HG03439 (cell line): Measurements from ENCODE around the gene MT1A.
"Not testable (repeated sequence)": the region's sequence is repeated elsewhere in the genome, so short reads cannot be mapped to it uniquely, and the experiment has no call there.

Experiments used
- ATAC-seq: cut with Tn5 transposase; IDR thresholded peaks from one replicate; pipeline ENCODE4 v1.9.1; 2021; ENCODE audit warnings: mild to moderate bottlenecking, moderate library complexity; ENCODE audit not compliant: unreplicated experiment

MT1A gene

DNA sequence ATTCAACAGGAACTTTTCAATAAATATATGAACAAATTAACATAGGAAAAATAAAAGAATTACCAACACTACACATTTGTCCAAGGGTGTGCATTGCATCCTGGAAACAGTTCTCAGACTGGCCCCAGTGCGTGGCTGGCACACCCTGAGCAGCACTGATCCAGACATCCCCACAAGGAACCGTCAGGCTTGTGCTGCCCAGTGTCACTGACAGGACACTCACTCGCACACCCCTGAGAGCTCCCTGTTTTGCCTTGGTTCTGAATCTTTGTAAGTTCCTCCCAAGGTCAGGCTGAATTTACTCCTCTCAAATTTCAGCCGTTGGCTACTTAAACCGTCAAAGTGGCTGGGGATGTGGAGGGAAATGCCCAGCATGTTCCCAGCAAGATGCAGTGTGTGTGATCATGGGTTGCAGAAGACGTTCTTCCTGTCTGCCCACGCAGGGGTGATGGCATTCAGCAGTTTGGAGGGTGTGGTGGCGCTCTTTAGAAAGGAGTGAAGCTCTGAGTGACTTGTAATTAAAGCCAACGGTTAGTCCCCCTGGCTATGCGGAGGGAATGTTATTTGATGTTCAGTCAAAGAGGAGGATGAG lies 28.4 kb upstream of the MT1A start:
- ATAC-seq: no peak

DNA sequence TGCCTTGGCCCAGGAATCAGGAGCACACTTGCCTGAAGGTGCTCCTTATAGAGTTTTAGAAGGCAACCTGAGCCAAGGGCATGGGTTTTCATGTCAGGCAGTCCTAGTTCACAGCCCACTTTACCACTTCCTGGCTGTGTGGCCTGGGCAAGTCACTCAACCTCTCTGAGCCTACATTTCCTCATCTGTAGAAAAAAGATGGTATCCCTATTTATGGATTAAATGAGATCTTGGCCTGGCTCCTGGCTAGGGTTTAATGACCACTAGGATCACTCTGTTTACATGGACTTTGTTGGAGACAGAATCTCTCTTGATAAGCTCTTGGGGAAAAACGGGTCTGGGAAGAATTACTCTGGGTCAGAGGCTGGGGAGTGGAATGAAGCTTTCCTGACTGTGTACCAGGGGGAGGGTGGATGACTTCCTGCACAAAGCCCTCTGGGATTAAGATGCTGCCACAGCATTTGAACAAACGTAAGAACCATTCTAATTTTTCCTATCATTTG lies 27.8 kb upstream of the MT1A start:
- no peak for ATAC-seq

DNA sequence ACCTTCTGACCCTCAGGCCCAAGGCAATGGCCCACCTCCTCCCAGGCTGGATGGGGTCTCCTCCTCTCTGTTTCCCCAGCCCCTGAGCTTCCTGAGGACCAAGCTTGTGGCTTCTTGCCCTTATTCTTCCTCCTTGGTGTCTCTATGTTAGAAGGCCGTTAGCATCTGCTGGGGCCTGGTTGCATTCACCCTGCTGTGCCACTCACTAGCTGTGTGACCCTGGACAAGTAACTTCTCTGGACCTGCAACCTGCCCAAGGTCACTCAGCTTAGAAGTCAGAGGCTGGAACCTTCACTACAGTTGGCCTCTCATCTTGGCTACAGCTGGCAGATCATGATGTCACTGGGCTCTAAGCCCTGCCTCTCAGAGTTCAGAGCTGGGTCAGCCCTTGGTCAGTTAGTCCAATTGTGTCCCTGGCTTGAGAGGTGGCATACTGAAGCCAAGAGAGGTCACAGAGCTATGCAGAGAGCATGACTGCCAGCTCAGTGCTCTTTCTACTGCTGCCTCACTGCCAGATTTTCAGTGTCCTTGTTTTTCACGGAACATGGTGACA lies 27.1 kb upstream of the MT1A start:
- no peak for ATAC-seq

DNA sequence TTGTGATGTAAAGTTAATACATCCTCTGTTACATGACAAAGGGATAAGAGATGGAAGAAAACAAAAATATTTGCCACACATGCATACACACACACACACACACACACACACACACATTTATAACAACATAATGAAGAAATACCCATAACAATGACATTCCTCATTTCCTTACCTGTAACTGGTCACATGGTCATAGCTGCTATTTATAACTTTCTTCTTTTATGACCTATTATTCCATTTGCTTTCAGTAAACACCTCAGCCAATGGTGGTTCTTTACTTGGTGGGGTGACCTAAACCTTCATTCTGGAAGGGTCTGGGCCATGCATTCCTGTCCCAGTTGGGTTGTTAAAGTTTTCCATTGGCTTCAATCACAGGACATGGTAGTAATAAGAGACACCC lies 24.8 kb upstream of the MT1A start:
- ATAC-seq: no peak

DNA sequence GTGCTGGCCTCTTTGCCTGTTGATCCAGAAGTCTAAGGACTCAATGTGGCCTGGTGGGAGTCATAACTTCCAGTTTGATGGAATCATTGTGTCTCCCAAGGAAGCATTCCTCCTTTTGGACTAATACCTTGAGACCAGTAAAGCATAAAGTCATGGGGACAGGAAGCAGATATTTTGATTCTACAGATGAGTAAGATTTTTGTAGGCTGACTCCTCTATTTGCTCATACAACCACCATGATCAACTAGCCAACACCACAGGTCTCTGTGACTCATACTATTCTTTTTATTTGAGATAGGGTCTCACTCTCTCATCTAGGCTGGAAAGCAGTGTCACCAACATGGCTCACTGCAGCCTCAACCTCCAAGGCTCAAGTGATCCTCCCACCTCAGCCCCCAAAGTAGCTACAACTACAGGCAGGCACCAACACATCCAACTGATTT lies 23.9 kb upstream of the MT1A start:
- no peak for ATAC-seq

DNA sequence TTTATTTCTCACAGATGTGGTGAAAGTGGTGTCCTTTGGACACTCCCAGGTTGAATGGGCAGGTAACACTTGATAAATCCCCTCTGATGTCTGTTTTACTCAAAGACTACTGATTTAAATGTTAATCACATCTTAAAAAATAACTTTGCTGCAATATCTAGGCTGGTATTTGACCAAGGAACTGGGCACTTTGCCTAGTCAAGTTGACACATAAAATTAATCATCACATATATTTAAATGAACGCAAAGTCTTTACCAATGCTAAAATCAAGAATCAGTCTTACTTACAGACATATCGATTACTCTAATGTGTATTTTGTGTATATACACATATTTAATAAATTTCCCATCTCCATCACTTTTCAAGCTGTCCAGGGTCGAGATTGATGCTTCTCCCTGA lies 23.1 kb upstream of the MT1A start:
- ATAC-seq: no peak

DNA sequence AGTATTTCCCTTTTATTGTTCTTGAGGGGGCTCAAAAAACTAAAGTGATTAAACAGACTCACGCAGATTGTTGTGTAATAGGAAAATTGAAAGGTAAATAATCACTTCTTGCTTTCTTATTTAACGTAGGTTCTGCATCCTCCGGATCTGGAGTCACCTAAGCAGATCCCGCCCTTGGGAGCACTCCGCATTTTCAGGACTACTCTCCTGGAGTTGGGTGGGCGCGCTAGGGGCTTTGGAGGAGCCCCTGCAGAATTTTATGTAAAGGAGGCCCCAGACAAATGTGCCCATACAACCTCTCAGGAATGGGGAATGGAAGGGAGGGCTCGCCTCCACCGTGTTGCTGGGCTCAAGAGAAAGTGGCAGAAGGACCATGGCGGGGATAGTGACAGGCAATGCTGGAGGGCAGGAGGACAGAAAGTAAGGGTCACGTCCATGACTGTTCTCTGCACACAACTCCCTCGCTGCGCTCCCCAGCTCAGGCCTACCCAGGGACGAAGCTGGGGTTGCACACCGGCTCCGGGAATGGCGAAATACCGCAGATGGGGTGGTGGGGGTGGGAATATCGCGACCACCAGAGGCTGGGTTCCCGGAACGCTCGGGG lies 21.8 kb upstream of the MT1A start:
- ATAC-seq: no peak

DNA sequence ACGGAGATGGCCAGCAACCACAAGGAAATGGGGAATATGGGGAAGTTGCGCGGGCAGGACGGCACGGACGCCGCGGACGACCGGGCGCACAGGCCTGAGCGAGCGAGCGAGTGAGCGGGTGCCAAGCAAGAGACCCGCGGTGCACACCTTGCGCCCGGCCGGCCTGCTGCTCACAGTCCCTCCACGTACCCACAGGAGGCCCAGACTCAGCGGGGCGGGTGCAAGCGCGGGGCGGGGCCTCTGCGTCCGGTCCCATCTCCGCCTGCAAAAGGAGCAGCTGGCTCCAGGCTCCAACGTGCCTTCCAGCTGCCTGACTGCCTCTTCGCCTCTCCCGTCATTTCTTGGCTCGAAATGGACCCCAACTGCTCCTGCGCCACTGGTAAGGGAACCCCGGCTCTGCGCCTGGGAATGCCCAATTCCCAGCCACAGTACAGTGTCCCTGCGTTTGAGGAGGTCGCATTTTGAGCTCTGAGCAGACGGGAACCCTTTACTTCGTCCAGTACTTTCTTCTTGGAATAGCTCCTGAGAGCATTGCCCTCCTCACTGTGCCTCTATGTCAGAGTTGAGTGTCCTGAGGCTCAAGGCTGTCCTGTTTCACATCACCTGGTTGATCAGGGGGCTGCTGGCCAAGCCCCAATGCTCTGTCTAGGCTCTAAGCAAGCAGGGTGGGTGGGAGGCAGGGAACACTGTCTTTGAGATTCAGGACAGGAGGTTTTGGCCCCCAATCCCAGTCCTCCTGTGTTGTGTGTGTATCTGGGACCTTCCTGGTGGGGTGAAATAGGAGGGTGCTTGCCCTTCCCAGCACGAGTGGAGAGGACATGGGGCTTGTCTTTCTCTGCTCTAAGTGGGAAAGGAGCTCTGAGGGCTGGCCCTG lies 21.0 kb upstream of the MT1A start:
- no peak for ATAC-seq

DNA sequence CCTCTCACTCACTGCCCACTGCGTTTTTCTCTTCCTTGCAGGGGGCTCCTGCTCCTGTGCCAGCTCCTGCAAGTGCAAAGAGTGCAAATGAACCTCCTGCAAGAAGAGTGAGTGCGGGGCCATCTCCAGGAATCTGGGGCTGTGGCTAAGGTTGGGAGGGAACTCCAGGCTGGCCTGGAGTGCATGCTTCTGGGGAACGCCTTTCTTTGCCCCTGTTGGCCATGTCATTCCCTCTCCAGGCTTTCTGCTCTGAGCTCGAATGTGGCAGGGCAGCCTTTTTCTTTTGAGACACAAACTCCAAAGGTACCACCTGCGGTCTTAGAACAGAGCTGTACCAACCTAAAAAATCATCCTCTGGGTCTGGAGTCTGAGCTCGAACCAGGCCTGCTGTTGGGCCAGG lies 20.3 kb upstream of the MT1A start:
- ATAC-seq: no peak

DNA sequence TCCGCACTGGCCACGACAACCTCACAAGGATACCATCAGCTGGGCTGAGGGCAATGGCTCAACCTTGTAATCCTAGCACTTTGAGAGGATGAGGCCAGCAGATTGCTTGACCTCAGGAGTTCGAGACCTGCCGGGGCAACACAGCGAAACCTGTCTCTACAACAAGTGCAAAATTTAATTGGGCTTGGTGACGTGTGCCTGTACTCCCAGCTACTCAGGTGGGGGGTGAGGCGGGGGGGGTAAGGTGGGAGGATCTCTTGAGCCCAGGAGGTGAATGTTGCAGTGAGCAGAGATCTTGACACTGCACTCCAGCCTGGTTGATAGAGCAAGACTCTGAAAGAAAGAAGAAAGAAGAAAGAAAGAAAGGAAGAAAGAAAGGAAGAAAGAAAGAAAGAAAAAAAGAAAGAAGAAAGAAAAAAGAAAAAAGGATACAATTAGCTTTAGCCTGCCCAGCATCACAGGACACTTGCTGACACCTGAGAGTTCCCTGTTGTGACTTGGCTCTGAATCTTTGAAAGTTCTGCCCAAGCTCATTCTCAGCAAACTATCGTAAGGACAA lies 18.0 kb upstream of the MT1A start:
- ATAC-seq: no peak

DNA sequence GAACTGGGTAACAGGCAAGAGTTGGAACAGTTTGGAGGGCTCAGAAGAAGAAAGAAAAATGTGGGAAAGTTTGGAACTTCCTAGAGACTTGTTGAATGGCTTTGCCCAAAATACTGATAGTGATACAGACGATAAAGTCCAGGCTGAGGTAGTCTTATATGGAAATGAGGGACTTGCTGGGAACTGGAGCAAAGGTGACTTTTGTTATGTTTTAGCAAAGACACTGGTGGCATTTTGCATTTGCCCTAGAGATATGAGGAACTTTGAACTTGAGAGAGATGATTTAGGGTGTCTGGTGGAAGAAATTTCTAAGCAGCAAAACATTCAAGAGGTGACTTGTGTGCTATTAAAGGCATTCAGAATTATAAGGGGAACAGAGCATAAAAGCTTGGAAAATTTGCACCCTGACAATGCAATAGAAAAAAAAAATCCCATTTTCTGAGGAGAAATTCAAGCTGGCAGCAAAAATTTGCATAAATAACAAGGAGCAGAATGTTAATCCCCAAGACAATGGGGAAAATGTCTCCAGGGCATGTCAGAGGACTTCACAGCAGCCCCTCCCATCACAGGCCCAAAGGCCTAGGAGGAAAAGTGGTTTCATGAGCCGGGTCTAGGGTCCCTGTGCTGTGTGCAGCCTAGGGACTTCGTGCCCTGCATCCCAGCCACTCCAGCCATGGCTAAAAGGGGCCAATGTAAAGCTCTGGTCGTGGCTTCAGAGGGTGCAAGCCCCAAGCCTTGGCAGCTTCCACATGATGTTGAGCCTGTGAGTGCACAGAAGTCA lies 16.6 kb upstream of the MT1A start:
- ATAC-seq: not testable (repeated sequence)

DNA sequence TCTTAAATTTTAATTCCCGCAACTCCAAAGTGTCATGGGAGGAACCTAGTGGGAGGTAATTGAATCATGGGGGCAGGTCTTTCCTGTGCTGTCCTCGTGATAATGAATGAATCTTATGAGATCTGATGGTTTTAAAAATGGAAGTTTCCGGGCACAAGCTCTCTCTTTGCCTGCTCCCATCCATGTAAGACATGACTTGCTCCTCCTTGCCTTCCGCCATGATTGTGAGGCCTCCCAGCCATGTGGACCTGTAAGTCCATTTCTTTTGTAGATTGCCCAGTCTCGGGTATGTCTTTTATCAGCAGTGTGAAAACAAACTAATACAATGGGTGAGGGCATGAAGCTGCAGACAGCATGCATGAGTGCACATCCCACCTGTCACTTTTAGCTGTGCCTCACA lies 15.3 kb upstream of the MT1A start:
- ATAC-seq: not testable (repeated sequence)

DNA sequence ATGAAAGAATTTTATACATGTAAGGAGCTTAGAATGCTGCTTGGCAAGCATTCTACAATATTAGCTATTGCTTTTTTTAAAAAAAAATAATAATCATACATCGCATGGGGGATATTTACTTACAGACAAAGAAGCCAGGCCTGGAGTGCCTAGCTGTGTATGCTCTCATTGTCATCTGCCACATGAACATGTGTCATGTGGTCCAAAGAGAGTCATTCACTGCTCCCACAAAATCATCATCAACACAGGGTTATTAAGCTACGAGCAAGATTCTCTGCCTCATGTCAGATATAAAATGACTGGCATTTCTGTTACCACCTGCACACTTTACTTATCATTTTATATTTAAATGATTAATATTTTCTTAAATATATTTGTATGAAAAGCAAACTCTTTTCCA lies 14.8 kb upstream of the MT1A start:
- no peak for ATAC-seq

DNA sequence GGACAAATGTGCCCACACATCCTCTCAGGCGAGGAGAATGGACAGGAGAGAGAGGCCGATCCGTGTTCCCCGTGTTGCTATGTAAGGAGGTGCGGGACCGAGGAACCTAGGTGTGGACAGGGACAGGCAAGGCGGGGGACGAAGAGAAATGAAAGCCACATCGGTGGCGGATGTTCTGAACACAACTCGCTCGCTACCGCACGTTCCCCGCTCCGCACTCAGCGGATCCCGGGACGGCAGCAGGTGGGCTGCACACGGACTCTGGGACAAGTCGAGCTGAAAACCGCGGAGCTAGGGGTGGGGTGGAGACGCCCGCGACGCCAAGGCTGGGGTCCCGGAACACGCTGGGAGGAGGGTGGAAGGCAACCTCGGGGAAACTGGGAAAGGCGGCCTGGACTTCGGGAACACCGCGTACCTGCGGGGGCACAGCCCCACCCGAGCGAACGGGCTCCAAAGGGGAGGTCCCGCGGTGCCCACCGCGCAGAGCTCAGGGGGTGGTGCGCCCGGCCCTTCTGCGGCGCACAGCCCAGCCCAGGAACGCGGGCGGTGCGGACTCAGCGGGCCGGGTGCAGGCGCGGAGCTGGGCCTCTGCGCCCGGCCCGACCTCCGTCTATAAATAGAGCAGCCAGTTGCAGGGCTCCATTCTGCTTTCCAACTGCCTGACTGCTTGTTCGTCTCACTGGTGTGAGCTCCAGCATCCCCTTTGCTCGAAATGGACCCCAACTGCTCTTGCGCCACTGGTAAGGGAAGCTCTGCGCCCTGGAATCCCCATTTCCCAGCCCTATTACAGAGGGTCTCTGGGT lies 13.1 kb upstream of the MT1A start, which contains the start of gene MT1E:
Gene MT1E (plus strand): TSS at position 642 of the 803 bp plus-strand sequence. CDS start 71 bp downstream, at position 713.
- no peak for ATAC-seq

DNA sequence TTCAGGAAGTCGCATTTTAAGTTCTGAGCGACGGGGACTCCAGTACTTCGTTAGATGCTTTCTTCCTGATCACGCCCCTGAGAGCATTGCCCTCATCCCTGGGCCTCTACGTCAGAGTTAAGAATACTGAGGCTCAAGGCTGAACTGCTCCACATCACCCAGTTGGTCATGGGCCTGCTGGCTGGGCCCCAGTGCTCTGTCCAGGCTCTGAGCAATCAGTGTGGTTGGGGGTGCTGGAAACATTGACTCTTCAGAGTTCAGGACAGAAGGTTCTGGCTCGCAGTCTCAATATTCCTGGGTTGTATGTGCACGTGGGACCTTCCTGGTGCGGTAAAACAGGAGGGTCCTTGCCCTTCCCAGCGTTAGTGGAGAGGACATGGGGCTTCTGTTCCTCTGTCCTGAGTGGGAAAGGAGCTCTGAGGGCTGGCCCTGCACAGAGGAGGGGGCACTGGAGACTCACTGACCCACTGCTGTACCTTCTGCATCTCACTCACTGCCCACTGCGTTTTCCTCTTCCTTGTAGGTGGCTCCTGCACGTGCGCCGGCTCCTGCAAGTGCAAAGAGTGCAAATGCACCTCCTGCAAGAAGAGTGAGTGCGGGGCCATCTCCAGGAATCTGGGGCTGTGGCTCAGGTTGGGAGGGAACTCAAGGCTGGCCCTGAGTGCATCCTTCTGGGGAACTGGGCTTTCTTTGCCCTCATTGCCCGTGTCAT lies 12.4 kb upstream of the MT1A start:
- no peak for ATAC-seq

DNA sequence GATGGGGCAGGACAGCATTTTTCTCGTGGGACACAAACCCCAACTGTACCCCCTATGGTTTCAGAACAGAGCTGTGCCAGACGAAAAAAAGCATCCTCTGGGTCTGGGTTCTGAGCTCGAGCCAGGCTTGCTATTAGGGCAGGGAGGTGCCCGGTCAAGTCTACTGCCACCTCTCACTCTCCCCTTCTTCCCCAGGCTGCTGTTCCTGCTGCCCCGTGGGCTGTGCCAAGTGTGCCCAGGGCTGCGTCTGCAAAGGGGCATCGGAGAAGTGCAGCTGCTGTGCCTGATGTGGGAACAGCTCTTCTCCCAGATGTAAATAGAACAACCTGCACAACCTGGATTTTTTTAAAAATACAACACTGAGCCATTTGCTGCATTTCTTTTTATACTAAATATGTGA lies 11.8 kb upstream of the MT1A start:
- no peak for ATAC-seq

DNA sequence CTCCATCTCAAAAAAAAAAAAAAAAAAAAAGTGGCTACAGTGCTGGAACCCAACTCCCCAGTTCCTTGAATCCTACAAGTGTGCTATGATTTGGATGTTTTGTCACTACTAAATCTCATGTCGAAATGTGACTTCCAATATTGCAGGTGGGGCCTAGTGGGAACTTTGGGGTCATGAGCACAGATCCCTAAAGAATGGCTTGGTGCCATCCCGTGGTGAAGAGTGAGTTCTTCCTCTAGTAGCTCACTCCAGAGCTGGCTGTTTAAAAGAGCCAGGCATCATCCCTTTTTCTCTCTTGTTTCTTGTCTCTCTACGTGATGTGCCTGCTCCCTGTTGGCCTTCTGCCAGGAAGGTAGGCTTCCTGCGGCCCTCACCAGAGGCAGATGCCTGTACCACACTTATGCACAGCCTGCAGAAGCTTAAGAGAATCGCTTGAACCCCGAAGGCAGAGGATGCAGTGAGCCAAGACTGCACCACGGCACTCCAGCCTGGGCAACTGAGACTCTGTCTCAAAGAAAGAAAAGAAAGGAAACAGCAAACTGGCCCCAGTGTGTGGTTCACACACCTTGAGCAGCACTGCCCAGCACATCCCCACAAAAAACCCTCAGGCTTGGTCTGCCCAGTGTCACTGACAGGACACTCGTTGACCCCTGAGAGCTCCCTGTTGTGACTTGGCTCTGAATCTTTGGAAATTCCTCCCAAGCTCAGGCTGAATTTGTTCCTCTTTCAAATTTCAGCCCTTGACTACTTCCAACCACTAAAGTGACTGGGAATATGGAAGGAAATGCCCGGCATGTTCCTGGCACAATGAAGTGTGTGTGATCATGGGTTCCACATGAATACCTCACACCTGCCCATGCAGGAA lies 9.7 kb upstream of the MT1A start:
- ATAC-seq: no peak

DNA sequence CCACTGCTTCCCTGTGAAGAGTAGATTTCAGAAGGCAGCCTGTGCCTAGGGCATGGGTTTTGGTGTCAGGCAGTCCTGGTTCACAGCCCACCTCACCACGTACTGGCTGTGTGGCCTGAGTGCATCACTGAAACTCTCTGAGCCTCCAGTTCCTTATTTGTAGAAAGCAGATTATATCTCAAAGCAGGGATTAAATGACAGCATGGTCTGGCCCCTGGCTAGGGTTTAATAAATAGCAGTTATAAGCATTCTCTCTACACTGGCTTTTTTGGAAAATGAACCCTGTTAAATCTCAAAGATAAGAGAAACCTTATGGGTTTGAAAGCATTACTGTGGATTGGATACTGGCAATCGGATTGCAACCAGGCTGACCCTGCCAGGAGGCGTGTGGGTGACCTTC lies 8.9 kb upstream of the MT1A start:
- ATAC-seq: no peak
